Right lobe of liver (tissue), 4 donors: Measurements from ENCODE around the gene CST3.

Experiments used
- CTCF ChIP-seq, 4 donors: fragments of 200-600 bp in 3 of 4; fragments of 450-650 bp in 1 of 4; IDR thresholded peaks; one replicate each; pipeline versions ENCODE4 v1.5.1 to v1.8.0; 2016 to 2022; ENCODE audit warnings: antibody characterized with exemption in 4 of 4, mild to moderate bottlenecking in 2 of 4
- POLR2A ChIP-seq: fragments of 450-650 bp; IDR thresholded peaks from one replicate; pipeline ENCODE4 v1.6.1; 2017; ENCODE audit warnings: antibody characterized with exemption, mild to moderate bottlenecking
- donor health status: DM: no; HTN: no; CAD: no.
- donor health status: DM: no; HTN: no; CAD: no.
- donor health status: DM: no; HTN: yes; CAD: no.

GRCh38 chr20:23658989-23659609 lies 21.3 kb upstream of the CST3 start:
- TF ChIP-seq POLR2A (no peak), CTCF (IDR thresholded peaks at IDR 0.05) (no peak)
